Occipital lobe (tissue), 2 donors: ENCODE measurements around the gene CEACAM16. TPM values are rescaled to one million over a fixed set of nuclear protein-coding genes. Genes with fewer than 3 reads are reported as not detected.

Source experiments
- DNase-seq: peaks from one replicate; lab custom pipeline; 2025; lab: John Stamatoyannopoulos, UW
- total RNA-seq: library from RNA; depleted of rRNA; stranded (reverse); fragments of >200 nt; gene quantifications from one replicate; pipeline ENCODE4 v1.2.3, GENCODE V29; 2014

The CEACAM16 gene
- total RNA-seq, 1 donor from 2014 or later: not detected

- peak; percentile 55 for DNase-seq
These were observed 25.0 kb downstream of the CEACAM16 start for GRCh38 chr19:44723952-44724319.

DNA sequence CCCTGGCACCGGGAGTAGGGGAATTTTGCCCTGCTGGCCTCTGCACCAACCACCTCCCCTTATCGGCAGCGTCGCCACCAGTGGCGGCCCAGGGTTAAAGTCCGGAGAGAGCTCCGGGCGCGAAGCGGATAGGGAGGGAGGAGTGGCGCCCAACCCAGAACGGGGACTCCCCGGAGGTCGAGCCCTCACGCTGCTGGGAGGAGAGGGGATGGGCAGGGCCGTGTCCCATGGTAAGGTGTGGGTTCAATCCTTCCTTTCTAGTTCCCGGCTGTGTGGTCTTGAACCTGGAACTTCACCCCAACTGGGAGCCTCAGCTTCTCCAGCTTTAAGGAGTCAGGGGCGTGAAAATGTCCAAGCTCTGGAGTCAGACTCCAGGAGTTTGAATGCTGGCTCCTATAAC, 26.3 kb downstream of the CEACAM16 start:
- no peak for DNase-seq

DNA sequence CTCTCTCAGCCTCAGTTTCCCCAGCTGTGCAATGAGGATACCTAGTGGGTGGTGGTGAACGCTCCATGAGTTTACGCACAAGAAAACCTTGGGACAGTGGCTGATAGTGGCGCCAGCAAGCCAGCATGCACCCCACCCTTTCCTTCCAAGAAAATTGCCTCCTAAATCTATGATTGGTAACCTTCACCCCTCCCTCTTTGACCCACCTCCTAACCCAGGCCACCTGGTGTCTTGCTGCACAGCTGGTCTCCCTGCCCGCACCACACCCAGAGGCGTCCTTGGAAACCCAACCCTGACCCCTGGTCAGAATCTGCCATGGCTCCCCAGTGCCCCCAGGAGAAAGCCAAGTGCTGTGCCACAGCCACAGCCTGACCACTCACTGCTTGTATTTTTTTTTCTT, 26.7 kb downstream of the CEACAM16 start:
- no peak for DNase-seq

DNA sequence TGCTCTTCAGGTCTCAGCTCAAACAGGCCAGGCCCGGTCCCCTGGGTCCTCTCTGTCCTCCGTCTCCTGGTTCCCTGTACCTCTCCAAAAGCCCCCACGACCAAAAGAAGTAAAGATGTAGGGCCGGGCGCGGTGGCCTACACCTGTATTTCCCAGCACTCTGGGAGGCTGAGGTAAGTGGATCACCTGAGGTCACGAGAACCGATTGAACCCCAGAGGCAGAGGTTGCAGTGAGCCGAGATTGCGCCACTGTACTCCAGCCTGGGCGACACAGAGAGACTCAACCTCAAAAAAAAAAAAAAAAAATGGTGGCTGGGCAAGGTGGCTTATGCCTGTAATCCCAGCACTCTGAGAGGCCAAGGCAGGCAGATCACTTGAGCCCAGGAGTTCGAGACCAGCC, 27.5 kb downstream of the CEACAM16 start:
- DNase-seq: no peak

GRCh38 chr19:44728178-44728577, 29.2 kb downstream of the CEACAM16 start:
- no peak for DNase-seq

- DNase-seq: no peak
These were observed 30.6 kb downstream of the CEACAM16 start for GRCh38 chr19:44729516-44730033.

DNA sequence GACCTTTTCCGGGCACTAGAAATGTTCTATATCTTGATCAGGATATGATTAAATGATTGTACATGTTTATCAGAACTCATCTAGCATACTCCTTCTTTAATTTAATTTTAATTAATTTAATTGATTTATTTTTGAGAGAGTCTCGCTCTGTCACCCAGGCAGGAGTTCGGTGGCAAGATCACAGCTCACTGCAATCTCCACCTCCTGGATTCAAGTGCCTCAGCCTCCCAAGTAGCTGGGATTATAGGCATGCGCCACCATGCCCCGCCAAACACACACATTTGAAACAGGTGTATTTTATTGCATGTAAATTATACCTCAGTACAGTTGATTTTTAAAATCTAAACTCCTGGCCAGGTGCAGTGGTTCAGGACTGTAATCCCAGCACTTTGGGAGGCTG, 32.1 kb downstream of the CEACAM16 start:
- no peak for DNase-seq

- no peak for DNase-seq
These were observed 32.7 kb downstream of the CEACAM16 start for GRCh38 chr19:44731622-44732021.

DNA sequence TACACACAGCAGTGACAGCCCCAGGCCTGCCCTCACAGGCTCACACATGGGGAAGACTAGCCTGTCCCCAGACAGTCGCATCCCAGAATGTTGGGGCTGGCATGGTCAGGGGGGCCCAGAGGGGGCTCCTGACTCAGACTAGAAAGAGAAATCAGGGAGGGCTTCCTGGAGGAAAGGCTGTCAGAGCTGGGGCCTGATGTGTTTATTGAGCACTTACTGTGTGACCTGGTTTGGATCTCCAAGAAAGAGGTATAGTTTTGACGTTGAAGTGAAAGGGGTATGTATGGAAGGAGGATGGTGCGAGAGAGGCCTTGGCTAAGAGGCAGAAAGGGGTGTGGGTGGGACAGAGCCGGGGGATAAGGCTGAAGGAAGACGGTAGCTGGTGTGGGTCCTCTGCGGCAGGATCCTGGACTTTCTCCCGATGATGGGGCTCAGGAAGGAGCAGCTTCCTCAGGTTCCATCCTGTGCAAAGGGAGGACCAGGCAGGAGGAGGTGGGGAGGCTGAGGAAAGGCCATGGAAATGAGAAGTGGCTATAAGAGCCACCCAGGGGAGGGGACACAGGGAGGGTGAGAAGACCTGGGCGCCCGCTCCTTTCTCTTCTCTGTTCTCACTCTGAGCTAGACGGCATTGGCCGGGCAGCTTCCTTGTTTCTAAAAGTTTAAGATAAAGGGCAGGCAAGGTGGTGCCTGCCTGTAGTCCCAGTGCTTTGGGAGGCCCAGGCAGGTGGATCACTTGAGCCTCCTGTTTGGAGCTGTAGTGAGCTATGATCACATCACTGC, 33.5 kb downstream of the CEACAM16 start:
- DNase-seq: no peak

DNA sequence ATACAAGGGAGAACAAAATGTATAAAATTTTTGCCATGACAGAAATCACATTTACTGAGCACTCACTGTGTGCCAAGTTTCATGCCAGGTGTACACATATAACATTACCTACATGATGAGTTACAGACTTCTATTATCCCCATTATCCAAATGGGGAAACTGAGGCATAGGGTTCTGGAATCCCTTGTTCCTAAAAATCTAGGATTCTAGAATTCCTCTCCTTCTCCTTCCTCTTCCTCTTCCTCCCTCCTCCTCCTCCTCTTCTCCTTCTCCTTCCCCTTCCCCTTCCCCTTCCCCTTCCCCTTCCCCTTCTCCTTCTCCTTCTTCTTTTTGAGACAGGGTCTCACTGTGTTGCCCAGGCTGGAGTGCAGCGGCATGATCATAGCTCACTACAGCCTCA, 35.4 kb downstream of the CEACAM16 start:
- DNase-seq: no peak

- no peak for DNase-seq
These were observed 36.1 kb downstream of the CEACAM16 start for GRCh38 chr19:44735011-44735410.

DNA sequence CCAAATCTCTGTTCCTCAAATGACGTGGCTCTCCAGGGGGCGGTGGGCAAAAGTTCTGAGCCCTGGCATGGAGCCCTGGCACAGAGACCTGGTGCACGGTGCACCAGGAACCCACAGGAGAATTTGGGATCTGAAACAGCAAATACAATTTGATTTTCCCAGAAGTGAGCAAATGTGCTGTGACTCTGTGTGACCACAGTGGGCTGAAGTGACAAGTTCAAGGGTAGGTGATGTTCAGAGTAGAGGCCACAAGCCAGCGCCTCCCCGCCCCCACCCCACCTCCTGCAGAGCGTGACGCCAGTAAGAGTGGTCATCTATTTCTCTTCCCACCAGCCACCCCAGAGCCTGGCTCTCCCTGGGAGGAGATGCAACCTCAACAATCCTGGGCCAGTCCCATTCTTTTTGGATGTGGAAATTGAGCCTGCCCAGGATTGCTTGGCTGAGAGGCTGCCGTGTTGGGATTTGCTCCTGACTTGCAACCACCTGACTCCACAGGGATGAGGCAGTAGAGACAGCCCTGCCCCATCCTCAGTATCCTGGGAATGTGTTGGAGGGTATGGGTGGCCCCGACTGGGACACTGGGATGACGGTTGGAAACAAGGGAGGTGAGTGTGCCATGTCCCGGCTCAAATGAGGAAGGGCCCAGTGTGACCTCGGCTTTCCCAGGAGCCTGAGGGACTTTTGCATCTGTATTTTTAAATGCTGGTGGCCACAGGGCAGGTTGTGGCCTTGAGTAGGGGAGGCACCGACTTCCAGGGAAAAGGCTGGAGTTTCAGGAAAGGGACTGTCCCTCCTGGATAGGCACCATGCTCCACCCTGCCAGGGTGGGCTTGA, 38.5 kb downstream of the CEACAM16 start:
- DNase-seq: no peak

GRCh38 chr19:44738136-44738535, 39.2 kb downstream of the CEACAM16 start:
- DNase-seq: no peak

- DNase-seq: no peak
These were observed 39.9 kb downstream of the CEACAM16 start for GRCh38 chr19:44738603-44739558.

- no peak for DNase-seq
These were observed 41.4 kb downstream of the CEACAM16 start for GRCh38 chr19:44740351-44740824.

DNA sequence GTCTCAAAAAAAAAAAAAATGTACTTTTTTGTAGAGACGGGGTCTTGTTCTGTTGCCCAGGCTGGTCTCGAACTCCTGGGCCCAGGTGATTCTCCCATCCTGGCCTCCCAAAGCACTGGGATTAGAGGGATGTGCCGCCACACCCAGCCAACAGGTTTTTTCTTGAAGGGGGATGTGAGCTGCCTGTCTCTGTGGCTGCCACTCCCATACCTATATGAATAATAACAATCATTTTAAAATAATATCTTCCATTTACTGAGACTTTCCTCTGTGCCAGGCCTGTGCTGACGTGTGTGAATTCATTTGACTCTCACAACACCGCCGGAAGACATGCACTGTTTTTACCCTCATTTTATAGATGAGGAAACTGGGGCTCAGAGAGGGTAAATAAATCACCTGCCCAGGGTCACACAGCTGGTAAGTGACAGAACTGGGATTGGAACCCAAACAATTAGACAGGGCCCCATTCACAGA, 42.3 kb downstream of the CEACAM16 start:
- no peak for DNase-seq

DNA sequence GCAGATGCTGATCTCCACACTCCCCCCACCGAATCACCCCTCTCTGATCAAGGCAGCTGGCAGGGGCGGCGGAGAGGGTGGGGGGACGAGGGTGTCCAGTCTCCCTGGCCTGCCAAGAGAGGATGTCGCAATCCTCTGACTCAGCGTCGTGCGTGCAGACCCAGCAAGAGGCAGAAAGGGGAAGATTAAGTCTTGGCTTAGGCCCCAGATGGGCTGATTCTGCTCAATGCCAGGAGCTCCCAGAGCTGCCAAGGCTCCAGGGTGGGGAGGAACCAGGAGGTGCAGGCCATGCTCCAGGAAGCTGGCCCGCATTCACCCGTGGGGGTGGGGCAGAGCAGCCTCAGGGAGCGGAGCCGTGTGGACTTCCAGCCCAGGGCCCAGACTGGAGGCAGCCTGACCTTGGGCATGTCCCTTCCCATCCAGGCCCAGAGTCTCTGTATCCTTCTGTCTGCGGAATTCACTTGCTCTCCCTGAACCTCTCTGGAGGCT, 42.9 kb downstream of the CEACAM16 start:
- peak; percentile 82 for DNase-seq

- no peak for DNase-seq
These were observed 43.5 kb downstream of the CEACAM16 start for GRCh38 chr19:44742330-44743061.

- no peak for DNase-seq
These were observed 46.0 kb downstream of the CEACAM16 start for GRCh38 chr19:44744871-44745332.

GRCh38 chr19:44745341-44745831, 46.4 kb downstream of the CEACAM16 start:
- no peak for DNase-seq
